Panc1 (cell line): ENCODE results near the gene SRF. TPM values are rescaled to one million over a fixed set of nuclear protein-coding genes. Genes with fewer than 3 reads are reported as not detected.

Experiments used
- ATAC-seq: fragments of 200-7000 bp; cut with Tn5 transposase; 2 replicates; pipeline ENCODE4 v1.9.1; 2020; ENCODE audit warnings: mild to moderate bottlenecking, moderate library complexity
- BruUV-seq: library from RNA; stranded (reverse); fragments of 400-500 nt; replicated peaks from 2 replicates; lab custom pipeline; 2021; lab: Mats Ljungman, UMichigan
- CTCF ChIA-PET: fragments of 300-600 bp; sonication (Branson Sonifier 250); formaldehyde crosslinking; loops from one replicate; lab custom pipeline; 2022; ENCODE audit warnings: antibody characterized with exemption; lab: Charles Lee
- POLR2A ChIA-PET: fragments of 300-600 bp; sonication (Branson Sonifier 250); formaldehyde crosslinking; loops from one replicate; lab custom pipeline; 2022; ENCODE audit warnings: antibody characterized with exemption; lab: Charles Lee
- DNase-seq: peaks from one replicate; pipeline ENCODE4 v3.0.0-alpha.2; 2010; ENCODE audit warnings: low read depth, low spot score
- H3K27ac ChIP-seq: 2 replicates; pipeline ENCODE4 v1.5.1; 2011; ENCODE audit warnings: mild to moderate bottlenecking, low read length, inconsistent platforms
- H3K27me3 ChIP-seq: fragments of 200-500 bp; sonication (Bioruptor generic); 2 replicates; pipeline ENCODE4 v1.6.0; 2014; ENCODE audit warnings: low read length, inconsistent platforms; ENCODE audit not compliant: control insufficient read depth, insufficient read depth
- H3K36me3 ChIP-seq: fragments of 200-500 bp; sonication (Bioruptor generic); 2 replicates; pipeline ENCODE4 v1.5.1; 2014; ENCODE audit warnings: inconsistent platforms, mild to moderate bottlenecking, low read length, moderate library complexity; ENCODE audit not compliant: control insufficient read depth, insufficient read depth
- H3K4me1 ChIP-seq: 2 replicates; pipeline ENCODE4 v1.5.1; 2011; ENCODE audit warnings: inconsistent platforms, mild to moderate bottlenecking, low read length, moderate library complexity; ENCODE audit not compliant: control insufficient read depth, insufficient read depth
- H3K4me3 ChIP-seq, 2 experiments: 2 replicates each; pipeline ENCODE4 v1.5.1; 2011 to 2012; ENCODE audit warnings: low read depth in 2 of 2, low read length in 2 of 2, mild to moderate bottlenecking in 2 of 2, inconsistent platforms in 1 of 2, moderate library complexity in 1 of 2
- H3K9me3 ChIP-seq: fragments of 200-500 bp; sonication (Bioruptor generic); 2 replicates; pipeline ENCODE4 v1.5.1; 2014; ENCODE audit warnings: low read depth, mild to moderate bottlenecking, inconsistent platforms, low read length, moderate library complexity; ENCODE audit not compliant: control insufficient read depth, insufficient read depth
- CTCF ChIP-seq: fragments of 450-650 bp; IDR thresholded peaks from 2 replicates; pipeline ENCODE4 v1.5.1; 2017; ENCODE audit warnings: mild to moderate bottlenecking
- POLR2AphosphoS5 ChIP-seq: IDR thresholded peaks from 2 replicates; pipeline ENCODE4 v1.6.1; 2012; ENCODE audit warnings: mild to moderate bottlenecking, low read depth, low read length, moderate library complexity
- REST ChIP-seq, 2 experiments: IDR thresholded peaks; 2 replicates each; pipeline ENCODE4 v1.6.1; 2011 to 2012; ENCODE audit warnings: low read depth in 2 of 2, control low read depth in 1 of 2, low read length in 1 of 2, mild to moderate bottlenecking in 1 of 2, moderate library complexity in 1 of 2; ENCODE audit not compliant: insufficient read depth in 1 of 2
- SIN3A ChIP-seq: IDR thresholded peaks from 2 replicates; pipeline ENCODE4 v1.6.1; 2012; ENCODE audit warnings: low read depth, mild to moderate bottlenecking, low read length, moderate library complexity, borderline replicate concordance; ENCODE audit not compliant: insufficient read depth
- TCF7L2 ChIP-seq: IDR thresholded peaks from 2 replicates; pipeline ENCODE4 v1.6.1; 2011; ENCODE audit warnings: mild to moderate bottlenecking, low read depth, low read length, inconsistent platforms
- in situ Hi-C: cut with HindIII; loops from 2 replicates; pipeline ENCODE4 v1.10.0; 2016; ENCODE audit warnings: low sequenced_read_pairs, low pct_unique_long_range_greater_than_20kb
- intact Hi-C: fragments of 100-400 bp; cut with micrococcal nuclease; formaldehyde crosslinking; loops from one replicate; pipeline ENCODE4 v1.10.0; 2022; ENCODE audit not compliant: unreplicated experiment
- total RNA-seq: library from RNA; stranded (reverse); gene quantifications from one replicate; pipeline ENCODE4 v1.2.1, GENCODE V29; 2021; ENCODE audit not compliant: unreplicated experiment

SRF gene
- total RNA-seq, 1 experiment from 2014 or later = 48.9 TPM

GRCh38 chr6:43181942-43182860, 11.1 kb downstream of the SRF start, which contains the start of gene CUL9:
CUL9 (plus strand) TSS chr6:43182196; CDS start chr6:43184311, 2,115 bp downstream.
- H3K4me1 ChIP-seq = peaks cover 21% of the 10 kb centered on the region
- H3K4me3 ChIP-seq = peak within 1 kb of the TSS; percentile 83 to 84
- peaks cover 7% of the 10 kb centered on the region for H3K36me3 ChIP-seq
- in situ Hi-C loops = no loop called here
- ChIA-PET CTCF (no interaction called here), POLR2A (interaction anchor here (0.5 to 0.8 kb wide), 2 partner anchors 168 to 352 kb away, joined by 3 read pairs; partner anchors contain the start of genes KLHDC3 and MEA1)
- no TSS peak for BruUV-seq
- no peaks in the 10 kb centered on the region for H3K27me3 ChIP-seq
- DNase-seq (no peak), ATAC-seq (peak; percentile 98)
- intact Hi-C loops = no loop called here
- peak within 1 kb of the TSS; percentile 96 for H3K27ac ChIP-seq
- TF ChIP-seq POLR2AphosphoS5 = peak; percentile 92
- TF ChIP-seq CTCF = no peak
- TF ChIP-seq TCF7L2 = no peak
- TF ChIP-seq SIN3A = peak; percentile 79; the same call in 1 of the 2 replicates
- peak in 1 of 2 experiments; percentile 78; a peak in 2 of 4 replicates for TF ChIP-seq REST (IDR thresholded peaks at IDR 0.05; ENCODE audit: insufficient read depth in 1 of 2, low read depth in 2 of 2, low read length in 1 of 2)
- H3K9me3 ChIP-seq = no peaks in the 10 kb centered on the region

- H3K4me3 ChIP-seq = no peak overlapping the region
- ChIA-PET POLR2A (interaction anchor here (0.6 kb wide), 1 partner anchor 95 kb away, joined by 3 read pairs; no protein-coding TSS in a partner anchor), CTCF (no interaction called here)
- peaks cover 21% of the 10 kb centered on the region for H3K4me1 ChIP-seq
- TF ChIP-seq TCF7L2 = no peak
- no peak for TF ChIP-seq CTCF
- TF ChIP-seq SIN3A = no peak
- TF ChIP-seq REST (IDR thresholded peaks at IDR 0.05; ENCODE audit: insufficient read depth in 1 of 2, low read depth in 2 of 2, low read length in 1 of 2) = no peak
- TF ChIP-seq POLR2AphosphoS5 = no peak
- DNase-seq (no peak), ATAC-seq (no peak)
- H3K27ac ChIP-seq = no peak overlapping the region; the same call in 1 of the 2 replicates
- no peaks in the 10 kb centered on the region for H3K9me3 ChIP-seq
- H3K36me3 ChIP-seq = peaks cover 7% of the 10 kb centered on the region
- in situ Hi-C loops = no loop called here
- no peaks in the 10 kb centered on the region for H3K27me3 ChIP-seq
- BruUV-seq = no TSS peak
- intact Hi-C loops = no loop called here
Observed at GRCh38 chr6:43183441-43183840, 12.4 kb downstream of the SRF start.
